Lower lobe of right lung (tissue), 2 donors: ENCODE results near the gene ARFRP1. TPM values are rescaled to one million over a fixed set of nuclear protein-coding genes. Genes with fewer than 3 reads are reported as not detected.

Experiments
- ATAC-seq, 2 donors: fragments of 200-7000 bp; cut with Tn5 transposase; one replicate each; pipeline ENCODE4 v1.9.1; 2020 to 2022; ENCODE audit warnings: mild to moderate bottlenecking in 2 of 2, moderate library complexity in 2 of 2
- DNase-seq: peaks from one replicate; pipeline ENCODE4 v3.0.0-alpha.2; 2020
- H3K27ac ChIP-seq: fragments of 200-600 bp; one replicate; pipeline ENCODE4 v1.8.0; 2022
- H3K27me3 ChIP-seq: fragments of 200-600 bp; one replicate; pipeline ENCODE4 v1.8.0; 2022; ENCODE audit warnings: low read depth
- H3K36me3 ChIP-seq: fragments of 200-600 bp; one replicate; pipeline ENCODE4 v1.8.0; 2022; ENCODE audit warnings: mild to moderate bottlenecking
- H3K4me1 ChIP-seq: fragments of 200-600 bp; one replicate; pipeline ENCODE4 v1.8.0; 2022
- H3K4me3 ChIP-seq: fragments of 200-600 bp; one replicate; pipeline ENCODE4 v1.8.0; 2022; ENCODE audit warnings: mild to moderate bottlenecking
- H3K9me3 ChIP-seq: fragments of 200-600 bp; one replicate; pipeline ENCODE4 v1.8.0; 2022
- intact Hi-C: fragments of 100-400 bp; cut with DNase I; formaldehyde crosslinking; loops from one replicate; pipeline ENCODE4 v1.11.0; 2022
- total RNA-seq: library from RNA; stranded (reverse); fragmentation: NEBNext Ultra II Directional; extraction: Animal tissue kit (Norgen Biotek cat#: 25700); gene quantifications from one replicate; pipeline ENCODE4 v1.2.1, GENCODE V29; 2021
- TF ChIP-seq, protein P1 (sequence below): fragments of 200-600 bp; IDR thresholded peaks from one replicate; pipeline ENCODE4 v1.8.0; 2022; ENCODE audit warnings: antibody characterized with exemption, mild to moderate bottlenecking
- donor health status: DM: no; HTN: yes; CAD: no; lungs with severe emphysema.

ARFRP1 gene
- total RNA-seq, 1 donor from 2014 or later, result 44.3 TPM

DNA sequence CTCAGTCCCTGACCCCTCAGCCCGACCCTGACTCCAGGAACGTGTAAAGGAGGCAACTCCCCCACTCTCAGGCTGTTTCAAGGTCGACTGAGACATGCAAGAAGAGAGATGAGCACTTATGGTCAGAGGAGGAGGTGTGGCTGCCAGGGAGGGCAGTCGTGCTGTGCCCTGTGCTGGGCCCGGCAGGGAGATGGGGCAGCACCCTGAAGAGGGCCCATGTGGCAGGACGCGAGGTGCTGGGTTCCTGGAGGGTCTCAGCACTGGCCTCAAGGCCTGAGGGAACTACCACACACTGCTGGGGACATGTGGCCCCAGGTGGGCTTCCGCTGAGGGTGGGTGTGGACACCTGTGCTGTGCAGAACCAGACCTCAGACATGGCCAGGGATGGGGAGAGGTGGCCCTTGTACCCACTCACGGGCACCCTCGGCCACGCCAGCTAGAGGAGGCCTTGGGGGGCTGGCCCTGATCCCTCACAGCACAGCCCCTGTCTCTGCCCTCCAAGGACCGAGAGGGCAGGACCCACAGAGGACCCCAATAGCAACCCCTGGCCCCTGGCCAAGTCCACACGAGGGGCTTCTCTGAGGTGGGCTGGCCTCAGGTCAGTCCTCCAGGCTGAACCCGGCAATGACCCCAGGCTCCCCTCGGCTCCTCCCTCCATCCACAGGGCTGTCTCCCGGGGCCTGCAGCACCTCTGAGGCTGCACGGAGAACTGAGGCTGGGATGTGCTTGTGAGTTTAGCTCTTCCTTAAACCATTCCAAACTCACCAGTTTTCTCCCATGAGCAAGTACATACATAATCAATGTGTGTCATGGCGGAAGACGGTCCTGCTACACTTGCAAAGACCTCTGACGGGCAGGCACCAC is 40.5 kb upstream of the ARFRP1 start:
- TF ChIP-seq, protein P1, sequence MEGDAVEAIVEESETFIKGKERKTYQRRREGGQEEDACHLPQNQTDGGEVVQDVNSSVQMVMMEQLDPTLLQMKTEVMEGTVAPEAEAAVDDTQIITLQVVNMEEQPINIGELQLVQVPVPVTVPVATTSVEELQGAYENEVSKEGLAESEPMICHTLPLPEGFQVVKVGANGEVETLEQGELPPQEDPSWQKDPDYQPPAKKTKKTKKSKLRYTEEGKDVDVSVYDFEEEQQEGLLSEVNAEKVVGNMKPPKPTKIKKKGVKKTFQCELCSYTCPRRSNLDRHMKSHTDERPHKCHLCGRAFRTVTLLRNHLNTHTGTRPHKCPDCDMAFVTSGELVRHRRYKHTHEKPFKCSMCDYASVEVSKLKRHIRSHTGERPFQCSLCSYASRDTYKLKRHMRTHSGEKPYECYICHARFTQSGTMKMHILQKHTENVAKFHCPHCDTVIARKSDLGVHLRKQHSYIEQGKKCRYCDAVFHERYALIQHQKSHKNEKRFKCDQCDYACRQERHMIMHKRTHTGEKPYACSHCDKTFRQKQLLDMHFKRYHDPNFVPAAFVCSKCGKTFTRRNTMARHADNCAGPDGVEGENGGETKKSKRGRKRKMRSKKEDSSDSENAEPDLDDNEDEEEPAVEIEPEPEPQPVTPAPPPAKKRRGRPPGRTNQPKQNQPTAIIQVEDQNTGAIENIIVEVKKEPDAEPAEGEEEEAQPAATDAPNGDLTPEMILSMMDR, result no peak
- no peaks in the 10 kb centered on the region for H3K4me1 ChIP-seq
- no peak overlapping the region for H3K4me3 ChIP-seq
- no peak overlapping the region for H3K27ac ChIP-seq
- H3K36me3 ChIP-seq, result peaks cover 21% of the 10 kb centered on the region
- ATAC-seq (no peak), DNase-seq (no peak)
- no peaks in the 10 kb centered on the region for H3K27me3 ChIP-seq
- intact Hi-C loops, result no loop called here
- H3K9me3 ChIP-seq, result no peaks in the 10 kb centered on the region

DNA sequence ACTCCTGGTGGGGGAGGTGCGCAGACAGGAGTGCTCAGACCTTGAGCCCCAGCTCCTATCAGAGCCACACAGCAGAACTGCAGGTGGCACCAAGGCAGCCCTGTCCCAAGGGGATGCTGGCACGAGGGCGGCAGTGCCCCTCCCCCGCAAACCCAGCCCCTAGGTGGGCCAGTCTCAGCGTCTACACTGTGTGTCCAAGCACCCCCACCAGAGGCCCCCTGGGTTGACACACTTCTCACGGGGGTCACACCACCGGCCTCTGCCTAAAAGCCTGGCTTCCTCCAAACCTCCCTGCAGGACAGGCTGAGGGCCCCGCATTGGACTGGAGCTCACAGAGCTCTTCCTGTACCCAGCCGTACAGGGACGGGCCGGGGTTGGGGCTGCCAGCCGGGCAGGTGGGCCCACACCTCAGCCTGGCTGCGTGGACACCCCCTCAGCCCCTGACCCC is 39.9 kb upstream of the ARFRP1 start:
- DNase-seq, result no peak
- no peak for ATAC-seq
- H3K4me1 ChIP-seq, result no peaks in the 10 kb centered on the region
- H3K27ac ChIP-seq, result no peak overlapping the region
- intact Hi-C loops, result no loop called here
- H3K36me3 ChIP-seq, result peaks cover 26% of the 10 kb centered on the region
- H3K27me3 ChIP-seq, result no peaks in the 10 kb centered on the region
- TF ChIP-seq, protein P1, result no peak
- no peak overlapping the region for H3K4me3 ChIP-seq
- H3K9me3 ChIP-seq, result no peaks in the 10 kb centered on the region

DNA sequence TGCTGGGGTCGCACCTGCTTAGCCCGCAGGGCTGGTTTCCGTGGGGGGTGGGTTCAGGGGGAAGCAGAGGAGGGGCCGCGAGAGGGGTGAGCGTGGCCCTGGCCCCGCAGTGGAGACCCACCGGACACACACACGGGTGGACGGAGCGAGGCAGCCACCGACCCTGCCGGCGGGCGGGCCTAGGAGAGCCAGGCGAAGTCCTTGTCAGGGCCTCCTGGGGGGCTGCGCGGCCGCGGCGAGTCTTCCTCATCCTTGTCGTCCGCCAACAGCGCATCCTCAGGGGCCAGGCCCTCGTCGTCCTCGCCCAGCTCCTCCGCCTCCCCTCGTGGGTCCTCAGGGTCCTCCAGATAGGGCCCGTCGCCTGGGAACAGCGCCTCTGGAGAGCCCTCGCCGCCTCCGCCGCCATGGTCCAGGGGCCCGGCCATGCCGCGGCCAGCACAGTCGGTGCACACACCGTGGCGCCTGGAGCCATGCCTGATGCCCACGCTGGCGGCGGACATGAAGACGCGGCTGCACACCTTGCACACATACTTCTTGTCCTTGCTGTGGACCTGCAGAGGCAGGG is 39.1 kb upstream of the ARFRP1 start:
- Histone ChIP-seq H3K4me3 (no peak overlapping the region), H3K36me3 (peaks cover 31% of the 10 kb centered on the region), H3K27ac (no peak overlapping the region), H3K27me3 (no peaks in the 10 kb centered on the region), H3K4me1 (peaks cover 4% of the 10 kb centered on the region), H3K9me3 (no peaks in the 10 kb centered on the region)
- DNase-seq, result no peak
- intact Hi-C loops, result no loop called here
- TF ChIP-seq, protein P1, result no peak
- ATAC-seq, result no peak

DNA sequence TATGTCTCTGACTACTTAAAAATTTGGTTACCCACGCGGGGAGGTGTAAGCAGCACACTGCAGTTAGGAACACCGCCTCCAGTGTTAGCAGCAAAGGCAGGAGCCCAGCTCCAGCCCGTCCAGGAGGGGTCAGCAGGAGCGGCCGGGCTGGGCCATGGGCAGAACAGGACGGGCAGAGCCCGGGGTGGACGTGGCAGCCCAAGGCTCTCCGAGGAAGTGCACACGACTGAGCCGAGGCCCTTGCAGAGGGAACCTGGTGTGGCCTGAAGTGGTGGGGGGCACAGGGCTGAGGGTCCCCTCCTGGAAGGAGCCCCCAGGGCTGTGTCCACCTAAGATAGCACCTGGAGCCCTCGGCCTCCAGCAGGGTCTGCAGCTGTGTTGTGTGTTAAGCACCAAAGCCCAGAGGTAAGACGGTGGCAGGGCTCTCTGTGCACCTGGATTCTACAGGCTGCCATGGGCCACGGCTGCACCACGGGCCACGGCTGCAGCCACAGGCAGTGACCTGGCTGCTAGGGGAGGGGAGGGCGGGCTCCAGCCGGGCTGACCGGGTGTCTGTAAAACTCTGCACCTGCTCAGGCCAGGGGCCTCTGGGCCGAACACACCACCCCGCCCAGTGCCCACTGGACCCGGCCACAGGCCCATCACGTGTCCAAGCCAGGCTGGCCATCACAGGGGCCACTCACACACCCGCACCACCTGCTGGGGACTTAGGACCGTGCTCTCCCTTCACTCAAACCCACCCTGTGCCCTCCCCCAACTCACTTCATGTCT is 38.4 kb upstream of the ARFRP1 start:
- DNase-seq (no peak), ATAC-seq (no peak)
- H3K4me1 ChIP-seq, result peaks cover 11% of the 10 kb centered on the region
- TF ChIP-seq, protein P1, result no peak
- no peaks in the 10 kb centered on the region for H3K9me3 ChIP-seq
- H3K36me3 ChIP-seq, result peaks cover 36% of the 10 kb centered on the region
- intact Hi-C loops, result no loop called here
- no peak overlapping the region for H3K4me3 ChIP-seq
- H3K27me3 ChIP-seq, result no peaks in the 10 kb centered on the region
- H3K27ac ChIP-seq, result no peak overlapping the region

DNA sequence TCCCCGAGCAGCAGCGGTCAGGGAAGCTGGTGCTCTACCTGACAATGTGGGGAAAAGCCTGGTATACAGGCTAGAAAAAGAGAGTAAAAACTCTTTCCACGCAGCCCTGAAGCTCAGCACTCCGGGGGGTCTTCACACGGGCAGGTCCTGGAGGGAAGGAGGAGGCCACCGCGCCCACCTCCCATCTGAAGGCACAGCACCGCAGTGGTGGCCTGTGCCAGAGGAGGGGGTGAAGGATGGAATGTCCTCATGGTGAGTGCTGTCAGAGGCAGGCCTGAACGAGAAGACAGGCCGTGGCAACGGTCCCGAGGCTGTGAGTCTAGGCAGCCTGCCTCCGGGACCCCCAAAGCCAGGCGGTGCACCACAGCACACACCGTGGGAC is 37.6 kb upstream of the ARFRP1 start:
- H3K9me3 ChIP-seq, result no peaks in the 10 kb centered on the region
- no peaks in the 10 kb centered on the region for H3K27me3 ChIP-seq
- no peak overlapping the region for H3K4me3 ChIP-seq
- DNase-seq, result no peak
- TF ChIP-seq, protein P1, result no peak
- intact Hi-C loops, result no loop called here
- peaks cover 14% of the 10 kb centered on the region for H3K4me1 ChIP-seq
- ATAC-seq, result no peak
- H3K27ac ChIP-seq, result no peak overlapping the region
- peaks cover 36% of the 10 kb centered on the region for H3K36me3 ChIP-seq
